Neural cell (in vitro differentiated cells): ENCODE measurements around the gene ALDH3A2.

Experiments used
- CTCF ChIP-seq: fragments of 450-650 bp; IDR thresholded peaks from 2 replicates; pipeline ENCODE4 v1.5.1; 2014; ENCODE audit warnings: antibody characterized with exemption, mild to moderate bottlenecking, moderate library complexity; ENCODE audit not compliant: poor library complexity, severe bottlenecking
- EP300 ChIP-seq: fragments of 450-650 bp; conservative IDR thresholded peaks from 2 replicates; pipeline ENCODE4 v1.6.1; 2014; ENCODE audit warnings: antibody characterized with exemption, mild to moderate bottlenecking, moderate library complexity; ENCODE audit not compliant: poor library complexity, severe bottlenecking
- MXI1 ChIP-seq: fragments of 450-650 bp; conservative IDR thresholded peaks from 2 replicates; pipeline ENCODE4 v1.6.1; 2014; ENCODE audit warnings: antibody characterized with exemption, mild to moderate bottlenecking; ENCODE audit not compliant: poor library complexity, severe bottlenecking
- POLR2AphosphoS5 ChIP-seq: IDR thresholded peaks from 2 replicates; pipeline ENCODE4 v1.6.1; 2012
- REST ChIP-seq: IDR thresholded peaks from 2 replicates; pipeline ENCODE4 v1.6.1; 2012; ENCODE audit warnings: borderline replicate concordance
- TAF1 ChIP-seq: IDR thresholded peaks from 2 replicates; pipeline ENCODE4 v1.6.1; 2012; ENCODE audit warnings: low read depth

GRCh38 chr17:19659366-19660177 is 11.0 kb downstream of the ALDH3A2 start:
- TF ChIP-seq CTCF (no peak), TAF1 (no peak), REST (no peak), EP300 (no peak), MXI1 (no peak), POLR2AphosphoS5 (no peak)
